IMR-90 (cell line): Measurements from ENCODE around the gene ANKRD55. TPM values are rescaled to one million over a fixed set of nuclear protein-coding genes. Genes with fewer than 3 reads are reported as not detected.
A peak's percentile ranks its signal among the peaks of the same experiment; 100 is the strongest.

Source experiments
- ATAC-seq: fragments of 200-7000 bp; cut with Tn5 transposase; 2 replicates; pipeline ENCODE4 v1.9.1; 2020; ENCODE audit warnings: low read depth, mild to moderate bottlenecking, moderate library complexity
- BruUV-seq: library from RNA; stranded (reverse); fragments of 400-500 nt; replicated peaks from 2 replicates; lab custom pipeline; 2021; lab: Mats Ljungman, UMichigan
- CTCF ChIA-PET: fragments of 300-600 bp; formaldehyde crosslinking; extraction: SDS; loops from one replicate; lab custom pipeline; 2021; ENCODE audit warnings: antibody characterized with exemption; lab: Yijun Ruan, JAX
- POLR2A ChIA-PET: fragments of 300-600 bp; sonication (Branson Sonifier 250); formaldehyde crosslinking; loops from one replicate; lab custom pipeline; 2022; ENCODE audit warnings: antibody characterized with exemption; ENCODE audit not compliant: unreplicated experiment; lab: Charles Lee
- DNase-seq: peaks from one replicate; pipeline ENCODE4 v3.0.0; 2013
- H2AFZ ChIP-seq: replicated peaks from 2 replicates; pipeline ENCODE3; 2013; ENCODE audit warnings: low read length, mild to moderate bottlenecking; ENCODE audit not compliant: poor library complexity
- H2AK5ac ChIP-seq: 2 replicates; pipeline ENCODE4 v1.6.1; 2013; ENCODE audit warnings: low read depth, low read length, inconsistent platforms
- H2AK9ac ChIP-seq: replicated peaks from 2 replicates; pipeline ENCODE3; 2013; ENCODE audit warnings: mild to moderate bottlenecking, low read depth, low read length, moderate library complexity; ENCODE audit not compliant: poor library complexity
- H2BK120ac ChIP-seq: 2 replicates; pipeline ENCODE4 v1.6.1; 2013; ENCODE audit warnings: low read depth, low read length, inconsistent platforms
- H2BK15ac ChIP-seq: 3 replicates; pipeline ENCODE4 v1.6.1; 2013; ENCODE audit warnings: low read depth, low read length, inconsistent platforms
- H2BK20ac ChIP-seq: 2 replicates; pipeline ENCODE4 v1.6.1; 2013; ENCODE audit warnings: low read depth, mild to moderate bottlenecking, inconsistent platforms, low read length, moderate library complexity
- H2BK5ac ChIP-seq: 2 replicates; pipeline ENCODE4 v1.6.1; 2013; ENCODE audit warnings: mild to moderate bottlenecking, low read depth, low read length, inconsistent platforms; ENCODE audit not compliant: poor library complexity, severe bottlenecking
- H3K14ac ChIP-seq: replicated peaks from 2 replicates; pipeline ENCODE4 v1.6.1; 2013; ENCODE audit warnings: low read depth, low read length, inconsistent platforms
- H3K18ac ChIP-seq: 2 replicates; pipeline ENCODE4 v1.6.1; 2013; ENCODE audit warnings: low read depth, low read length, control low read depth
- H3K23ac ChIP-seq: 2 replicates; pipeline ENCODE4 v1.6.1; 2013; ENCODE audit warnings: low read depth, low read length, inconsistent platforms
- H3K27ac ChIP-seq: 2 replicates; pipeline ENCODE4 v1.5.1; 2013; ENCODE audit warnings: mild to moderate bottlenecking, control low read depth, low read length; ENCODE audit not compliant: insufficient read depth
- H3K27me3 ChIP-seq: 2 replicates; pipeline ENCODE4 v1.6.1; 2013; ENCODE audit warnings: low read length; ENCODE audit not compliant: control insufficient read depth, insufficient read depth
- H3K36me3 ChIP-seq: 2 replicates; pipeline ENCODE4 v1.6.1; 2013; ENCODE audit warnings: low read length, mixed read lengths; ENCODE audit not compliant: control insufficient read depth, insufficient read depth
- H3K4ac ChIP-seq: 2 replicates; pipeline ENCODE4 v1.6.1; 2013; ENCODE audit warnings: low read depth, low read length, inconsistent platforms
- H3K4me1 ChIP-seq: 2 replicates; pipeline ENCODE4 v1.6.1; 2013; ENCODE audit warnings: low read length, mixed read lengths; ENCODE audit not compliant: control insufficient read depth, insufficient read depth
- H3K4me2 ChIP-seq: 2 replicates; pipeline ENCODE4 v1.6.1; 2013; ENCODE audit warnings: low read depth, mild to moderate bottlenecking, control low read depth, low read length, moderate library complexity
- H3K4me3 ChIP-seq: 2 replicates; pipeline ENCODE4 v1.5.1; 2013; ENCODE audit warnings: low read depth, mild to moderate bottlenecking, control low read depth, low read length, moderate library complexity; ENCODE audit not compliant: insufficient read depth
- H3K56ac ChIP-seq: 2 replicates; pipeline ENCODE4 v1.6.1; 2013; ENCODE audit warnings: low read length, inconsistent platforms; ENCODE audit not compliant: insufficient read depth; ENCODE audit errors: extremely low read depth
- H3K79me1 ChIP-seq, 2 experiments: 2 replicates each; pipeline ENCODE4 v1.6.1; 2013; ENCODE audit warnings: low read length in 2 of 2, inconsistent platforms in 1 of 2, low read depth in 1 of 2
- H3K9ac ChIP-seq: 2 replicates; pipeline ENCODE4 v1.6.1; 2013; ENCODE audit warnings: low read depth, low read length, control low read depth
- H3K9me1 ChIP-seq: 2 replicates; pipeline ENCODE4 v1.6.1; 2013; ENCODE audit warnings: low read length, inconsistent platforms; ENCODE audit not compliant: insufficient read depth
- H3K9me3 ChIP-seq: 2 replicates; pipeline ENCODE4 v1.6.1; 2013; ENCODE audit warnings: low read length; ENCODE audit not compliant: control insufficient read depth, insufficient read depth
- H4K20me1 ChIP-seq: 2 replicates; pipeline ENCODE4 v1.6.1; 2013; ENCODE audit warnings: low read length, inconsistent platforms; ENCODE audit not compliant: insufficient read depth
- H4K5ac ChIP-seq: 2 replicates; pipeline ENCODE4 v1.6.1; 2013; ENCODE audit warnings: mild to moderate bottlenecking, low read depth, low read length, control low read depth
- H4K8ac ChIP-seq, 2 experiments: 2 replicates each; pipeline ENCODE4 v1.6.1; 2013; ENCODE audit warnings: low read depth in 2 of 2, low read length in 2 of 2, control low read depth in 1 of 2, inconsistent platforms in 1 of 2
- H4K91ac ChIP-seq: 2 replicates; pipeline ENCODE4 v1.6.1; 2013; ENCODE audit warnings: low read depth, low read length, inconsistent platforms; ENCODE audit not compliant: insufficient read depth
- CEBPB ChIP-seq: IDR thresholded peaks from 2 replicates; pipeline ENCODE4 v1.6.1; 2012; ENCODE audit warnings: low read depth, low read length, improper control_type of control experiment
- CTCF ChIP-seq: conservative IDR thresholded peaks from 2 replicates; pipeline ENCODE4 v1.5.1; 2012; ENCODE audit warnings: mild to moderate bottlenecking, low read depth, low read length, improper control_type of control experiment
- FOS ChIP-seq: fragments of 150-350 bp; IDR thresholded peaks from 2 replicates; pipeline ENCODE4 v1.6.1; 2016; ENCODE audit warnings: low read depth, low read length
- MAFK ChIP-seq: IDR thresholded peaks from 2 replicates; pipeline ENCODE4 v1.6.1; 2012; ENCODE audit warnings: low read depth, low read length, improper control_type of control experiment
- MXI1 ChIP-seq: IDR thresholded peaks from 2 replicates; pipeline ENCODE4 v1.6.1; 2012; ENCODE audit warnings: low read depth, mild to moderate bottlenecking, low read length, moderate library complexity, borderline replicate concordance
- RCOR1 ChIP-seq: IDR thresholded peaks from 2 replicates; pipeline ENCODE4 v1.6.1; 2012; ENCODE audit warnings: mild to moderate bottlenecking, low read length, improper control_type of control experiment; ENCODE audit not compliant: insufficient replicate concordance
- RFX5 ChIP-seq: IDR thresholded peaks from 2 replicates; pipeline ENCODE4 v1.8.0; 2012; ENCODE audit warnings: low read depth, mild to moderate bottlenecking, low read length, moderate library complexity
- WGBS, 2 experiments: methylation state at CpG; one replicate each; pipeline versions ENCODE4 v1.1.5 to v1.1.7; 2013; ENCODE audit warnings: missing lambda C conversion rate in 2 of 2; ENCODE audit not compliant: insufficient read length in 1 of 2; ENCODE audit errors: extremely low coverage in 2 of 2; 5-methylcytosine and 5-hydroxymethylcytosine counted together
- dilution Hi-C: fragments of 300-500 bp; cut with HindIII; formaldehyde crosslinking; loops from one replicate; pipeline ENCODE4 v1.14.3; 2018; ENCODE audit warnings: low sequenced_read_pairs; ENCODE audit not compliant: unreplicated experiment
- in situ Hi-C: fragments of 300-500 bp; cut with MboI; formaldehyde crosslinking; loops from 3 replicates; pipeline ENCODE4 v1.14.3; 2019; ENCODE audit warnings: low sequenced_read_pairs, inconsistent platforms, mixed read lengths
- intact Hi-C: fragments of 100-400 bp; cut with micrococcal nuclease; formaldehyde crosslinking; loops from 2 replicates; pipeline ENCODE4 v1.10.0; 2022
- polyA plus RNA-seq, 3 experiments: library from polyadenylated mRNA; depleted of rRNA; stranded (reverse); fragments of >200 nt; gene quantifications; 2 replicates each; pipeline ENCODE4 v1.2.3, GENCODE V29; 2012; ENCODE audit warnings: low replicate concordance in 1 of 3
- total RNA-seq: library from RNA; depleted of rRNA; stranded (reverse); fragments of >200 nt; gene quantifications from 2 replicates; pipeline ENCODE4 v1.2.3, GENCODE V29; 2012

Gene ANKRD55
- total and polyA plus RNA-seq, 2 of the 4 experiments (the other 2 are of a cell fraction) = not detected

GRCh38 chr5:56202483-56202882 is 30.6 kb downstream of the ANKRD55 start:
- Histone ChIP-seq H3K4me1 (peaks cover 11% of the 10 kb centered on the region), H2BK20ac (peak overlapping the region; percentile 17; the same call in 1 of the 2 replicates), H2BK5ac (no peak overlapping the region), H3K27ac (peak overlapping the region; percentile 27; the same call in 1 of the 2 replicates), H4K20me1 (no peaks in the 10 kb centered on the region), H2AK9ac (no peak overlapping the region), H4K8ac (no peak overlapping the region), H3K9ac (no peak overlapping the region), H2AFZ (no peak overlapping the region), H2BK120ac (peak overlapping the region; percentile 51), H3K23ac (no peak overlapping the region), H3K9me1 (peaks cover 14% of the 10 kb centered on the region), H3K36me3 (no peaks in the 10 kb centered on the region), H3K18ac (0 out of 2 replicates have a peak overlapping the region, but pooled peaks have one; percentile 33), H3K4ac (no peak overlapping the region), H4K91ac (no peak overlapping the region), H2BK15ac (peak overlapping the region; percentile 49; the same call in 1 of the 3 replicates), H3K4me2 (no peak overlapping the region), H3K4me3 (no peak overlapping the region), H3K14ac (no peak overlapping the region), H3K9me3 (no peaks in the 10 kb centered on the region), H4K5ac (no peak overlapping the region), H3K27me3 (no peaks in the 10 kb centered on the region), H3K79me1 (0 out of 4 replicates have a peak, but pooled peaks cover 0 to 7% of the 10 kb centered on the region in 2 experiments), H2AK5ac (no peak overlapping the region), H3K56ac (no peak overlapping the region)
- dilution Hi-C loops (no loop called here), intact Hi-C loops (loop anchor here (1.0 to 10.0 kb wide), 2 partner anchors 83 to 488 kb away; partner anchors contain the start of gene SLC38A9), in situ Hi-C loops (no loop called here)
- ATAC-seq (no peak), DNase-seq (peak; percentile 43)
- no CpG with 5 or more reads among the region's 3 CpGs for WGBS, 2 experiments
- BruUV-seq = no TSS peak
- no peak for TF ChIP-seq RCOR1
- no peak for TF ChIP-seq MXI1
- TF ChIP-seq MAFK = no peak
- no peak for TF ChIP-seq RFX5
- TF ChIP-seq CEBPB = peak; percentile 84
- TF ChIP-seq CTCF = no peak
- no peak for TF ChIP-seq FOS
- POLR2A ChIA-PET = no interaction called here
- CTCF ChIA-PET = no interaction called here
